ENCODE data around the gene FBXO10.
"Not testable (repeated sequence)": the region's sequence is repeated elsewhere in the genome, so short reads cannot be mapped to it uniquely, and the experiment has no call there.

The FBXO10 gene

GRCh38 chr9:37511016-37512010 lies 64.9 kb downstream of the FBXO10 start:
- no peak for DNase-seq (ENCODE audit: low read depth in 2 of 2)

GRCh38 chr9:37510053-37510452 lies 66.1 kb downstream of the FBXO10 start:
- DNase-seq (ENCODE audit: low read depth in 2 of 2) = not testable (repeated sequence)

GRCh38 chr9:37509536-37509935 lies 66.6 kb downstream of the FBXO10 start:
- DNase-seq (ENCODE audit: low read depth in 2 of 2) = no peak

- DNase-seq (ENCODE audit: low read depth in 2 of 2) = no peak
Measured at GRCh38 chr9:37508834-37509206, 67.4 kb downstream of the FBXO10 start.

- no peak for DNase-seq (ENCODE audit: low read depth in 2 of 2)
Measured at GRCh38 chr9:37508135-37508833, 67.9 kb downstream of the FBXO10 start.

- DNase-seq (ENCODE audit: low read depth in 2 of 2) = no peak
Measured at GRCh38 chr9:37507566-37508134, 68.5 kb downstream of the FBXO10 start.

GRCh38 chr9:37504605-37505004 lies 71.6 kb downstream of the FBXO10 start:
- DNase-seq (ENCODE audit: low read depth in 2 of 2) = no peak

- DNase-seq (ENCODE audit: low read depth in 2 of 2) = no peak
Measured at GRCh38 chr9:37503736-37504135, 72.4 kb downstream of the FBXO10 start.

GRCh38 chr9:37501957-37502596 lies 74.1 kb downstream of the FBXO10 start:
- no peak for DNase-seq (ENCODE audit: low read depth in 2 of 2)

GRCh38 chr9:37499297-37499696 lies 76.9 kb downstream of the FBXO10 start:
- DNase-seq (ENCODE audit: low read depth in 2 of 2) = no peak

GRCh38 chr9:37498457-37498856 lies 77.7 kb downstream of the FBXO10 start:
- no peak for DNase-seq (ENCODE audit: low read depth in 2 of 2)

GRCh38 chr9:37497320-37497719 lies 78.9 kb downstream of the FBXO10 start:
- no peak for DNase-seq (ENCODE audit: low read depth in 2 of 2)

GRCh38 chr9:37496020-37496419 lies 80.2 kb downstream of the FBXO10 start:
- DNase-seq (ENCODE audit: low read depth in 2 of 2) = no peak

GRCh38 chr9:37495571-37495970 lies 80.6 kb downstream of the FBXO10 start:
- no peak for DNase-seq (ENCODE audit: low read depth in 2 of 2)

GRCh38 chr9:37491939-37492338 lies 84.2 kb downstream of the FBXO10 start:
- no peak for DNase-seq (ENCODE audit: low read depth in 2 of 2)

- peak; percentile 69 for DNase-seq (ENCODE audit: low read depth in 2 of 2)
Measured at GRCh38 chr9:37486616-37487548, 89.3 kb downstream of the FBXO10 start.

- no peak for DNase-seq (ENCODE audit: low read depth in 2 of 2)
Measured at GRCh38 chr9:37486256-37486615, 89.9 kb downstream of the FBXO10 start.

GRCh38 chr9:37485389-37486255 lies 90.6 kb downstream of the FBXO10 start, which contains the start of gene POLR1E:
Gene POLR1E (plus strand): TSS chr9:37485948. CDS start chr9:37486048, 100 bp downstream.
- DNase-seq (ENCODE audit: low read depth in 2 of 2) = peak; percentile 77 to 79

- DNase-seq (ENCODE audit: low read depth in 2 of 2) = no peak
Measured at GRCh38 chr9:37480759-37481158, 95.4 kb downstream of the FBXO10 start.
